ENCODE data around the gene PGM2L1.

The PGM2L1 gene

GRCh38 chr11:74284466-74284865, 113.8 kb downstream of the PGM2L1 start:
- peak; percentile 59 for DNase-seq

GRCh38 chr11:74283580-74284180, 114.6 kb downstream of the PGM2L1 start:
- no peak for DNase-seq

GRCh38 chr11:74282914-74283371, 115.3 kb downstream of the PGM2L1 start:
- DNase-seq: peak; percentile 56

GRCh38 chr11:74282421-74282820, 115.8 kb downstream of the PGM2L1 start:
- DNase-seq: no peak

- no peak for DNase-seq
These were observed 117.7 kb downstream of the PGM2L1 start for GRCh38 chr11:74280494-74280893.
